K562 (cell line): ENCODE measurements around the gene WDR18. TPM values are rescaled to one million over a fixed set of nuclear protein-coding genes. Genes with fewer than 3 reads are reported as not detected.

Experiments used
- CBX2 ChIP-seq: fragments of 200-600 bp; sonication (generic); IDR thresholded peaks from one replicate; pipeline ENCODE4 v1.6.1; 2012; ENCODE audit warnings: mild to moderate bottlenecking, low read length, inconsistent platforms; ENCODE audit not compliant: insufficient read depth, poor library complexity, severe bottlenecking
- DACH1 ChIP-seq: fragments of 450-650 bp; IDR thresholded peaks from 2 replicates; pipeline ENCODE4 v1.6.1; 2018; ENCODE audit not compliant: partially characterized antibody
- FIP1L1 ChIP-seq: fragments of 200-400 bp; formaldehyde crosslinking; IDR thresholded peaks from 2 replicates; pipeline ENCODE4 v1.6.1; 2018; ENCODE audit warnings: mild to moderate bottlenecking, low read depth, low read length; ENCODE audit not compliant: poor library complexity, severe bottlenecking
- NELFE ChIP-seq: IDR thresholded peaks from 2 replicates; pipeline ENCODE4 v1.6.1; 2011; ENCODE audit warnings: mild to moderate bottlenecking; ENCODE audit not compliant: insufficient read depth, insufficient read length
- POLR2G ChIP-seq: fragments of 200-400 bp; formaldehyde crosslinking; IDR thresholded peaks from 2 replicates; pipeline ENCODE4 v1.6.1; 2017; ENCODE audit warnings: low read depth, mild to moderate bottlenecking, antibody characterized with exemption, low read length, moderate library complexity
- PURB ChIP-seq: sonication (generic); formaldehyde crosslinking; IDR thresholded peaks from 2 replicates; pipeline ENCODE4 v1.9.0; 2021; ENCODE audit warnings: low read depth, mild to moderate bottlenecking, missing genetic modification reagents
- RBFOX2 ChIP-seq: fragments of 200-400 bp; formaldehyde crosslinking; IDR thresholded peaks from 2 replicates; pipeline ENCODE4 v1.6.1; 2017; ENCODE audit warnings: low read depth, mild to moderate bottlenecking, low read length, moderate library complexity
- ZC3H4 ChIP-seq: sonication (generic); formaldehyde crosslinking; IDR thresholded peaks from 2 replicates; pipeline ENCODE4 v1.9.0; 2021; ENCODE audit warnings: missing genetic modification reagents, borderline replicate concordance
- ZNF121 ChIP-seq: sonication (generic); formaldehyde crosslinking; conservative IDR thresholded peaks from 2 replicates; pipeline ENCODE4 v1.8.0; 2022; ENCODE audit warnings: missing genetic modification reagents
- ZNF124 ChIP-seq: sonication (generic); formaldehyde crosslinking; IDR thresholded peaks from 2 replicates; pipeline ENCODE4 v1.8.1; 2022; ENCODE audit warnings: missing genetic modification reagents
- ZNF551 ChIP-seq: fragments of 250-450 bp; sonication (Bioruptor Pico); IDR thresholded peaks from 2 replicates; pipeline ENCODE4 v1.5.0; 2021; ENCODE audit warnings: mild to moderate bottlenecking, moderate library complexity
- polyA plus RNA-seq, 8 experiments: library from polyadenylated mRNA; depleted of rRNA in 4 of 8; stranded (reverse) in 5 of 8; unstranded in 3 of 8; fragments of >200 nt; fragmentation: Nextera tagmentation in 2 of 8; fragmentation: Illumina TruSeq in 1 of 8; extraction: Ambion mirVana in 2 of 8; extraction: Trizol in 1 of 8; gene quantifications; 2 replicates each; pipeline versions ENCODE4 v1.2.1 to v1.2.3, GENCODE V29; 2011 to 2014; ENCODE audit warnings: inconsistent platforms in 1 of 8, missing spikeins in 1 of 8
- total RNA-seq, 7 experiments: library from RNA; depleted of rRNA in 6 of 7; stranded (reverse); fragments of >200 nt in 6 of 7; fragmentation: Illumina TruSeq in 2 of 7; extraction: Trizol in 2 of 7; gene quantifications; 2 replicates each; pipeline versions ENCODE4 v1.2.1 to v1.2.3, GENCODE V29; 2011 to 2021; ENCODE audit warnings: low replicate concordance in 1 of 7
- TF ChIP-seq, protein P1 (sequence below): fragments of 450-650 bp; IDR thresholded peaks from 2 replicates; pipeline ENCODE4 v1.6.1; 2016; ENCODE audit warnings: mild to moderate bottlenecking

WDR18 gene
- total and polyA plus RNA-seq, 9 of the 15 experiments (the other 6 are each of a cell fraction or from before 2014, with no cell fraction given): 0.65 to 181 (median 30.1) TPM

DNA sequence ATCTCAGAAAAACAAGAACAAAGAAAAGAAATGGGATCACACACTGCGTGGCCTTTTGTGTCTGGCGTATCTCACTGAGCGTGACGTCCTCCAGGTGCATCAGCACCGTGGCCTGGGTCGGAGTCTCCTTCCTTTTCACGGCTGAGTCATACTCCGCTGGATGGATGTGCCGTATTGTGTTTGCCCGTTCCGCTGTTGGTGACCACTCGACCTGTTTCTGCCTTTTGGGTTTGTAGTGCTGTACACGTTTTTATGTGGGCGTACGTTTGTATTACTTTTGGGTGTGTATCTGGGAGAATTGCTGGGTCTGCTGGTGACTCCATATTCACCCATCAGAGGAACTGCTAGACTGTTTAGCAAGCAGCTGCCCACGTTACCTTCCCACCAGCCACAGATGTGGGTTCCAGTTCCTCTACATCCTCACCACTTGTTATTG is 46.9 kb upstream of the WDR18 start (continued):
- TF ChIP-seq, protein P1, sequence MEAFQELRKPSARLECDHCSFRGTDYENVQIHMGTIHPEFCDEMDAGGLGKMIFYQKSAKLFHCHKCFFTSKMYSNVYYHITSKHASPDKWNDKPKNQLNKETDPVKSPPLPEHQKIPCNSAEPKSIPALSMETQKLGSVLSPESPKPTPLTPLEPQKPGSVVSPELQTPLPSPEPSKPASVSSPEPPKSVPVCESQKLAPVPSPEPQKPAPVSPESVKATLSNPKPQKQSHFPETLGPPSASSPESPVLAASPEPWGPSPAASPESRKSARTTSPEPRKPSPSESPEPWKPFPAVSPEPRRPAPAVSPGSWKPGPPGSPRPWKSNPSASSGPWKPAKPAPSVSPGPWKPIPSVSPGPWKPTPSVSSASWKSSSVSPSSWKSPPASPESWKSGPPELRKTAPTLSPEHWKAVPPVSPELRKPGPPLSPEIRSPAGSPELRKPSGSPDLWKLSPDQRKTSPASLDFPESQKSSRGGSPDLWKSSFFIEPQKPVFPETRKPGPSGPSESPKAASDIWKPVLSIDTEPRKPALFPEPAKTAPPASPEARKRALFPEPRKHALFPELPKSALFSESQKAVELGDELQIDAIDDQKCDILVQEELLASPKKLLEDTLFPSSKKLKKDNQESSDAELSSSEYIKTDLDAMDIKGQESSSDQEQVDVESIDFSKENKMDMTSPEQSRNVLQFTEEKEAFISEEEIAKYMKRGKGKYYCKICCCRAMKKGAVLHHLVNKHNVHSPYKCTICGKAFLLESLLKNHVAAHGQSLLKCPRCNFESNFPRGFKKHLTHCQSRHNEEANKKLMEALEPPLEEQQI: no peak
- no peak for TF ChIP-seq ZNF124 (CRISPR knock-in tag)
- no peak for TF ChIP-seq PURB
- TF ChIP-seq ZNF551 (CRISPR knock-in tag): no peak
- TF ChIP-seq NELFE: no peak
- no peak for TF ChIP-seq CBX2
- no peak for TF ChIP-seq POLR2G
- no peak for TF ChIP-seq ZNF121
- no peak for TF ChIP-seq ZC3H4 (CRISPR knock-in tag)
- no peak for TF ChIP-seq DACH1
- 0 out of 2 replicates have a peak, but pooled peaks have one; percentile 6 for TF ChIP-seq RBFOX2
- TF ChIP-seq FIP1L1: no peak
- TF ChIP-seq, all 486 proteins: peak for 3
